WTC11 (cell line): ENCODE data around the gene GNAO1. TPM values are rescaled to one million over a fixed set of nuclear protein-coding genes. Genes with fewer than 3 reads are reported as not detected.

Experiments
- ATAC-seq: fragments of 200-7000 bp; cut with Tn5 transposase; 2 replicates; pipeline ENCODE4 v1.10.0; 2021; ENCODE audit warnings: mild to moderate bottlenecking, moderate library complexity
- CTCF ChIA-PET: fragments of 300-600 bp; sonication (Branson Sonifier 250); formaldehyde crosslinking; loops from one replicate; lab custom pipeline; 2021; ENCODE audit warnings: antibody characterized with exemption; lab: Charles Lee
- POLR2A ChIA-PET: fragments of 350-600 bp; sonication (Branson Sonifier 250); formaldehyde crosslinking; loops from one replicate; lab custom pipeline; 2021; ENCODE audit warnings: antibody characterized with exemption; lab: Charles Lee
- DNase-seq: peaks from one replicate; pipeline ENCODE4 v3.0.0; 2021; ENCODE audit warnings: low spot score
- H3K27ac Mint-ChIP-seq: 2 replicates; pipeline ENCODE4 v1.8.0; 2021; ENCODE audit warnings: mixed read lengths
- H3K27me3 Mint-ChIP-seq: 2 replicates; pipeline ENCODE4 v1.8.0; 2021; ENCODE audit warnings: low read depth, mild to moderate bottlenecking, moderate library complexity, mixed read lengths
- H3K36me3 Mint-ChIP-seq: 2 replicates; pipeline ENCODE4 v1.8.0; 2021; ENCODE audit warnings: mixed read lengths
- H3K4me1 Mint-ChIP-seq: 2 replicates; pipeline ENCODE4 v1.8.0; 2022; ENCODE audit warnings: mixed read lengths
- H3K4me3 Mint-ChIP-seq: 2 replicates; pipeline ENCODE4 v1.8.0; 2021; ENCODE audit warnings: mild to moderate bottlenecking, moderate library complexity, mixed read lengths
- H3K9me3 Mint-ChIP-seq: 2 replicates; pipeline ENCODE4 v1.8.0; 2021; ENCODE audit warnings: mixed read lengths
- CREM ChIP-seq: sonication (generic); formaldehyde crosslinking; IDR thresholded peaks from 2 replicates; pipeline ENCODE4 v1.8.1; 2022; ENCODE audit warnings: mild to moderate bottlenecking, missing genetic modification reagents, moderate library complexity
- ETV6 ChIP-seq: sonication (generic); formaldehyde crosslinking; IDR thresholded peaks from 2 replicates; pipeline ENCODE4 v1.8.1; 2022; ENCODE audit warnings: mild to moderate bottlenecking, missing genetic modification reagents
- HMGA2 ChIP-seq: fragments of 250-450 bp; sonication (Bioruptor Pico); IDR thresholded peaks from 2 replicates; pipeline ENCODE4 v1.4.0; 2021; ENCODE audit warnings: mild to moderate bottlenecking, moderate library complexity
- HMGXB4 ChIP-seq: sonication (generic); formaldehyde crosslinking; IDR thresholded peaks from 2 replicates; pipeline ENCODE4 v1.8.1; 2023; ENCODE audit warnings: mild to moderate bottlenecking, moderate library complexity, missing genetic modification reagents
- MXD4 ChIP-seq: fragments of 250-450 bp; sonication (Bioruptor Pico); IDR thresholded peaks from 2 replicates; pipeline ENCODE4 v1.8.0; 2021; ENCODE audit warnings: mild to moderate bottlenecking, moderate library complexity, borderline replicate concordance
- NR2C2 ChIP-seq: sonication (generic); formaldehyde crosslinking; IDR thresholded peaks from 2 replicates; pipeline ENCODE4 v1.8.0; 2022; ENCODE audit warnings: mild to moderate bottlenecking, missing genetic modification reagents
- RELA ChIP-seq: sonication (generic); formaldehyde crosslinking; IDR thresholded peaks from 2 replicates; pipeline ENCODE4 v1.8.1; 2022; ENCODE audit warnings: missing genetic modification reagents, mild to moderate bottlenecking, borderline replicate concordance
- SMAD3 ChIP-seq: sonication (generic); formaldehyde crosslinking; IDR thresholded peaks from 2 replicates; pipeline ENCODE4 v1.8.0; 2022; ENCODE audit warnings: missing genetic modification reagents, mild to moderate bottlenecking, borderline replicate concordance
- TEAD4 ChIP-seq: sonication (generic); formaldehyde crosslinking; IDR thresholded peaks from 2 replicates; pipeline ENCODE4 v1.8.0; 2022; ENCODE audit warnings: mild to moderate bottlenecking, missing genetic modification reagents
- USF1 ChIP-seq: sonication (generic); formaldehyde crosslinking; IDR thresholded peaks from 2 replicates; pipeline ENCODE4 v1.8.0; 2022; ENCODE audit warnings: mild to moderate bottlenecking, missing genetic modification reagents
- ZBTB21 ChIP-seq: sonication (generic); formaldehyde crosslinking; IDR thresholded peaks from 2 replicates; pipeline ENCODE4 v1.8.1; 2023; ENCODE audit warnings: mild to moderate bottlenecking, missing genetic modification reagents, borderline replicate concordance
- ZNF396 ChIP-seq: fragments of 250-450 bp; sonication (Bioruptor Pico); IDR thresholded peaks from 2 replicates; pipeline ENCODE4 v1.8.0; 2021; ENCODE audit warnings: mild to moderate bottlenecking, moderate library complexity, borderline replicate concordance
- ZNF425 ChIP-seq: fragments of 250-450 bp; sonication (Bioruptor Pico); conservative IDR thresholded peaks from 2 replicates; pipeline ENCODE4 v1.9.0; 2021; ENCODE audit warnings: mild to moderate bottlenecking
- total RNA-seq: library from RNA; stranded (reverse); gene quantifications from 3 replicates; pipeline ENCODE4 v1.2.3, GENCODE V29; 2021
- TF ChIP-seq, protein P1 (sequence below): fragments of 250-450 bp; sonication (Bioruptor Pico); IDR thresholded peaks from 2 replicates; pipeline ENCODE4 v1.9.0; 2021; ENCODE audit warnings: mild to moderate bottlenecking
- TF ChIP-seq, protein P2 (sequence below): sonication (generic); formaldehyde crosslinking; IDR thresholded peaks from 2 replicates; pipeline ENCODE4 v1.8.1; 2023; ENCODE audit warnings: mild to moderate bottlenecking, missing genetic modification reagents
- TF ChIP-seq, protein P3 (sequence below): fragments of 250-450 bp; sonication (Bioruptor Pico); IDR thresholded peaks from 2 replicates; pipeline ENCODE4 v1.9.0; 2021; ENCODE audit warnings: moderate library complexity, mild to moderate bottlenecking, inconsistent platforms, borderline replicate concordance
- TF ChIP-seq, protein P4 (sequence below): sonication (generic); formaldehyde crosslinking; IDR thresholded peaks from 2 replicates; pipeline ENCODE4 v1.8.1; 2022; ENCODE audit warnings: missing genetic modification reagents, borderline replicate concordance
- TF ChIP-seq, protein P5 (sequence below): sonication (generic); formaldehyde crosslinking; IDR thresholded peaks from 2 replicates; pipeline ENCODE4 v1.8.1; 2022; ENCODE audit warnings: low read depth, missing genetic modification reagents, borderline replicate concordance

The GNAO1 gene
- total RNA-seq, 1 experiment from 2014 or later = 30.6 TPM

DNA sequence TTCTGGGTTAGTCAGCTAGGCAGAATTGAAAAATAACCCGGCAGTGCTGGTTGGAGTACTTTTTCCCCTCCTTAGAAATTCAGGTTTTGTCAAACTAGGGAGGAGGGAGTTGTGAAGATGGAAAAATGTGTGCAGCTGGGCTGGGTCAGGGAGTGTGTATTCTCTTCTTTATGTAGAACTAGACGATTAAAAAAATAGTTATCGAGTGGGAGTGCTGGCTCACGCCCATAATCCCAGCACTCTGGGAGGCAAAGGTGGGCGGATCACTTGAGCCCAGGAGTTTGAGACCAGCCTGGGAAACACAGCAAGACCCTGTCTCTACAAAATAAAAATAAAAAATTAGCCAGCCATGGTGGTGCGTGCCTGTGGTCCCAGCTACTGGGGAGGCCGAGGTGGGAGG is 106.4 kb downstream of the GNAO1 start (continued):
- TF ChIP-seq ZNF396 = no peak
- TF ChIP-seq HMGXB4 (CRISPR knock-in tag) = no peak

- Mint-ChIP-seq H3K36me3 (no peaks in the 10 kb centered on the region), H3K4me3 (no peak overlapping the region), H3K27me3 (peaks cover 27% of the 10 kb centered on the region), H3K9me3 (no peaks in the 10 kb centered on the region), H3K27ac (no peak overlapping the region), H3K4me1 (peaks cover 30% of the 10 kb centered on the region)
- ChIA-PET POLR2A (no interaction called here), CTCF (interaction anchor here (2.2 to 8.2 kb wide), 2 partner anchors 13 to 17 kb away, joined by 7 to 36 read pairs; no protein-coding TSS in a partner anchor)
- TF ChIP-seq, protein P1, sequence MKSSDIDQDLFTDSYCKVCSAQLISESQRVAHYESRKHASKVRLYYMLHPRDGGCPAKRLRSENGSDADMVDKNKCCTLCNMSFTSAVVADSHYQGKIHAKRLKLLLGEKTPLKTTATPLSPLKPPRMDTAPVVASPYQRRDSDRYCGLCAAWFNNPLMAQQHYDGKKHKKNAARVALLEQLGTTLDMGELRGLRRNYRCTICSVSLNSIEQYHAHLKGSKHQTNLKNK (CRISPR knock-in tag) = no peak
- no peak for TF ChIP-seq ZBTB21 (CRISPR knock-in tag)
- TF ChIP-seq NR2C2 (CRISPR knock-in tag) = no peak
- TF ChIP-seq SMAD3 = no peak
- TF ChIP-seq, protein P2, sequence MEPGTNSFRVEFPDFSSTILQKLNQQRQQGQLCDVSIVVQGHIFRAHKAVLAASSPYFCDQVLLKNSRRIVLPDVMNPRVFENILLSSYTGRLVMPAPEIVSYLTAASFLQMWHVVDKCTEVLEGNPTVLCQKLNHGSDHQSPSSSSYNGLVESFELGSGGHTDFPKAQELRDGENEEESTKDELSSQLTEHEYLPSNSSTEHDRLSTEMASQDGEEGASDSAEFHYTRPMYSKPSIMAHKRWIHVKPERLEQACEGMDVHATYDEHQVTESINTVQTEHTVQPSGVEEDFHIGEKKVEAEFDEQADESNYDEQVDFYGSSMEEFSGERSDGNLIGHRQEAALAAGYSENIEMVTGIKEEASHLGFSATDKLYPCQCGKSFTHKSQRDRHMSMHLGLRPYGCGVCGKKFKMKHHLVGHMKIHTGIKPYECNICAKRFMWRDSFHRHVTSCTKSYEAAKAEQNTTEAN (CRISPR knock-in tag) = no peak
- TF ChIP-seq ZNF425 (CRISPR knock-in tag) = no peak
- no peak for TF ChIP-seq MXD4 (CRISPR knock-in tag)
- ATAC-seq = no peak
- DNase-seq = no peak
Observed at GRCh38 chr16:56298116-56298515, 106.8 kb downstream of the GNAO1 start.

DNA sequence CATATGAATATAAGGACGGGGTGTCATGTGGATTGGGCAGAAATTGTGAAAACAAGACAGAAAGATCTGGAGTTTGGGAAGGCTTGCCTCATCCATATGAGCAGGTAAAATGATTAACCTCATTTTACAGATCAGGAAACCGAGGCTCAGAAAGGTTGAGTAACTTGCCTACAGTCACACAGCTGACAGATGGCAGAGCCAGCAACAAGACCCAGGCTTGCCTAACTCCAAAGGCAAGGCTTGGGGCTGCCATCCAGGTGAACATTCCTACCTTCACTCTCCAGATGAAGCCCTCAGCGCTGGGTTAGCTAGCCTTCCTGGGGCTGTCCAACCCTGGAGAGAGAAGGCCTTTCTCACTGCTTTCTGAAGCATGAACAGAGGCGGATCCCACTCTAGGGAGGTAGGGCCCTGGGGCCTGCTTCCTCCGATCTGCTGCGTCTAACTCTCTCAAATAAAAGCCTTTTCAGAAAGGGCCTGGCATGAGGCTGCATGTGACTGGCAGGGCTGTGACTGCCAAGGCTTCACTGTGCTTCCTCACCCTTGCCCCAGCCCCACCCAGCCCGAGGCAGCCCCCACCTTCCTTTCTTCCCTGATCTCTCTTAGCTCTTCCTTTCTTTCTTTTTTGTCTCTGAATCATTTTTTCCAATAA is 107.8 kb downstream of the GNAO1 start:
- DNase-seq (no peak), ATAC-seq (no peak)
- H3K36me3 Mint-ChIP-seq = no peaks in the 10 kb centered on the region
- H3K27me3 Mint-ChIP-seq = peaks cover 27% of the 10 kb centered on the region
- H3K27ac Mint-ChIP-seq = no peak overlapping the region
- no peak overlapping the region for H3K4me3 Mint-ChIP-seq
- no peaks in the 10 kb centered on the region for H3K9me3 Mint-ChIP-seq
- H3K4me1 Mint-ChIP-seq = peaks cover 30% of the 10 kb centered on the region
- CTCF ChIA-PET = interaction anchor here (2.2 to 8.2 kb wide), 2 partner anchors 12 to 18 kb away, joined by 7 to 36 read pairs; no protein-coding TSS in a partner anchor
- POLR2A ChIA-PET = no interaction called here
- TF ChIP-seq RELA (no peak), USF1 (CRISPR knock-in tag) (no peak), HMGA2 (no peak), MXD4 (CRISPR knock-in tag) (no peak), CREM (no peak), TEAD4 (CRISPR knock-in tag) (no peak), ETV6 (no peak)
- TF ChIP-seq, protein P1 (CRISPR knock-in tag) = no peak
- TF ChIP-seq, protein P3, sequence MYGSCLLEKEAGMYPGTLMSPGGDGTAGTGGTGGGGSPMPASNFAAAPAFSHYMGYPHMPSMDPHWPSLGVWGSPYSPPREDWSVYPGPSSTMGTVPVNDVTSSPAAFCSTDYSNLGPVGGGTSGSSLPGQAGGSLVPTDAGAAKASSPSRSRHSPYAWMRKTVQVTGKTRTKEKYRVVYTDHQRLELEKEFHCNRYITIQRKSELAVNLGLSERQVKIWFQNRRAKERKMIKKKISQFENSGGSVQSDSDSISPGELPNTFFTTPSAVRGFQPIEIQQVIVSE (CRISPR knock-in tag) = no peak
- TF ChIP-seq, protein P4, sequence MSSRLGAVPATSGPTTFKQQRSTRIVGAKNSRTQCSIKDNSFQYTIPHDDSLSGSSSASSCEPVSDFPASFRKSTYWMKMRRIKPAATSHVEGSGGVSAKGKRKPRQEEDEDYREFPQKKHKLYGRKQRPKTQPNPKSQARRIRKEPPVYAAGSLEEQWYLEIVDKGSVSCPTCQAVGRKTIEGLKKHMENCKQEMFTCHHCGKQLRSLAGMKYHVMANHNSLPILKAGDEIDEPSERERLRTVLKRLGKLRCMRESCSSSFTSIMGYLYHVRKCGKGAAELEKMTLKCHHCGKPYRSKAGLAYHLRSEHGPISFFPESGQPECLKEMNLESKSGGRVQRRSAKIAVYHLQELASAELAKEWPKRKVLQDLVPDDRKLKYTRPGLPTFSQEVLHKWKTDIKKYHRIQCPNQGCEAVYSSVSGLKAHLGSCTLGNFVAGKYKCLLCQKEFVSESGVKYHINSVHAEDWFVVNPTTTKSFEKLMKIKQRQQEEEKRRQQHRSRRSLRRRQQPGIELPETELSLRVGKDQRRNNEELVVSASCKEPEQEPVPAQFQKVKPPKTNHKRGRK (CRISPR knock-in tag) = no peak
- TF ChIP-seq, protein P5, sequence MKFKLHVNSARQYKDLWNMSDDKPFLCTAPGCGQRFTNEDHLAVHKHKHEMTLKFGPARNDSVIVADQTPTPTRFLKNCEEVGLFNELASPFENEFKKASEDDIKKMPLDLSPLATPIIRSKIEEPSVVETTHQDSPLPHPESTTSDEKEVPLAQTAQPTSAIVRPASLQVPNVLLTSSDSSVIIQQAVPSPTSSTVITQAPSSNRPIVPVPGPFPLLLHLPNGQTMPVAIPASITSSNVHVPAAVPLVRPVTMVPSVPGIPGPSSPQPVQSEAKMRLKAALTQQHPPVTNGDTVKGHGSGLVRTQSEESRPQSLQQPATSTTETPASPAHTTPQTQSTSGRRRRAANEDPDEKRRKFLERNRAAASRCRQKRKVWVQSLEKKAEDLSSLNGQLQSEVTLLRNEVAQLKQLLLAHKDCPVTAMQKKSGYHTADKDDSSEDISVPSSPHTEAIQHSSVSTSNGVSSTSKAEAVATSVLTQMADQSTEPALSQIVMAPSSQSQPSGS = no peak
- TF ChIP-seq, protein P2 (CRISPR knock-in tag) = no peak
